Liver (tissue), 9 donors: ENCODE data around the gene CYP2E1. TPM values are rescaled to one million over a fixed set of nuclear protein-coding genes. Genes with fewer than 3 reads are reported as not detected.
"Not testable (repeated sequence)": the region's sequence is repeated elsewhere in the genome, so short reads cannot be mapped to it uniquely, and the experiment has no call there.

Experiments used
- DNase-seq: peaks from one replicate; pipeline ENCODE4 v3.0.0-alpha.2; 2017; ENCODE audit warnings: low spot score
- H3K27ac ChIP-seq, 2 donors: one replicate each; pipeline ENCODE4 v1.7.0; 2013; ENCODE audit warnings: inconsistent platforms in 2 of 2, low read length in 2 of 2, control low read depth in 1 of 2, low read depth in 1 of 2, mild to moderate bottlenecking in 1 of 2
- H3K27me3 ChIP-seq, 4 donors: one replicate each; pipeline versions ENCODE4 v1.6.1 to v1.7.0; 2013; ENCODE audit warnings: low read length in 3 of 4, inconsistent platforms in 1 of 4, mild to moderate bottlenecking in 1 of 4, moderate library complexity in 1 of 4; ENCODE audit not compliant: control insufficient read depth in 4 of 4, insufficient read depth in 4 of 4
- H3K36me3 ChIP-seq, 4 donors: one replicate each; pipeline versions ENCODE4 v1.6.1 to v1.7.0; 2013; ENCODE audit warnings: low read length in 3 of 4, mild to moderate bottlenecking in 3 of 4, low read depth in 1 of 4, moderate library complexity in 1 of 4; ENCODE audit not compliant: control insufficient read depth in 4 of 4, insufficient read depth in 3 of 4
- H3K4me1 ChIP-seq, 4 donors: one replicate each; pipeline versions ENCODE4 v1.6.1 to v1.7.0; 2013; ENCODE audit warnings: low read length in 3 of 4, mild to moderate bottlenecking in 3 of 4, moderate library complexity in 1 of 4; ENCODE audit not compliant: control insufficient read depth in 4 of 4, insufficient read depth in 4 of 4
- H3K4me3 ChIP-seq, 3 donors: one replicate each; pipeline versions ENCODE4 v1.6.1 to v1.7.0; 2013; ENCODE audit warnings: low read length in 3 of 3, control low read depth in 1 of 3, low read depth in 1 of 3, mild to moderate bottlenecking in 1 of 3
- H3K9ac ChIP-seq, 2 donors: one replicate each; pipeline ENCODE4 v1.7.0; 2013; ENCODE audit warnings: low read length in 2 of 2, mild to moderate bottlenecking in 2 of 2, moderate library complexity in 2 of 2, control low read depth in 1 of 2, low read depth in 1 of 2
- H3K9me3 ChIP-seq, 4 donors: one replicate each; pipeline versions ENCODE4 v1.6.1 to v1.7.0; 2013; ENCODE audit warnings: low read length in 3 of 4; ENCODE audit not compliant: control insufficient read depth in 4 of 4
- ATF3 ChIP-seq: IDR thresholded peaks from 2 replicates; pipeline ENCODE4 v1.6.1; 2016; ENCODE audit warnings: antibody characterized with exemption
- FOXA1 ChIP-seq: IDR thresholded peaks from 2 replicates; pipeline ENCODE4 v1.6.1; 2016; ENCODE audit warnings: antibody characterized with exemption
- FOXA2 ChIP-seq: IDR thresholded peaks from 2 replicates; pipeline ENCODE4 v1.6.1; 2016; ENCODE audit warnings: antibody characterized with exemption
- GABPA ChIP-seq, 2 donors: IDR thresholded peaks in 1 of 2; conservative IDR thresholded peaks in 1 of 2; 2 replicates each; pipeline ENCODE4 v1.6.1; 2016; ENCODE audit warnings: antibody characterized with exemption in 2 of 2, mild to moderate bottlenecking in 1 of 2, moderate library complexity in 1 of 2
- HNF4G ChIP-seq: IDR thresholded peaks from 2 replicates; pipeline ENCODE4 v1.6.1; 2016; ENCODE audit warnings: antibody characterized with exemption
- JUND ChIP-seq, 2 donors: IDR thresholded peaks; 2 replicates each; pipeline ENCODE4 v1.6.1; 2016; ENCODE audit warnings: antibody characterized with exemption in 2 of 2
- MAX ChIP-seq: IDR thresholded peaks from 2 replicates; pipeline ENCODE4 v1.6.1; 2016; ENCODE audit warnings: antibody characterized with exemption
- REST ChIP-seq: IDR thresholded peaks from 2 replicates; pipeline ENCODE4 v1.6.1; 2016; ENCODE audit warnings: antibody characterized with exemption, mild to moderate bottlenecking
- RXRA ChIP-seq, 2 donors: IDR thresholded peaks; 2 replicates each; pipeline ENCODE4 v1.6.1; 2017 to 2018; ENCODE audit warnings: antibody characterized with exemption in 2 of 2, mild to moderate bottlenecking in 1 of 2
- SP1 ChIP-seq: IDR thresholded peaks from 2 replicates; pipeline ENCODE4 v1.6.1; 2018; ENCODE audit warnings: antibody characterized with exemption, mild to moderate bottlenecking
- TAF1 ChIP-seq: conservative IDR thresholded peaks from 2 replicates; pipeline ENCODE4 v1.6.1; 2016; ENCODE audit warnings: antibody characterized with exemption, mild to moderate bottlenecking
- YY1 ChIP-seq: IDR thresholded peaks from 2 replicates; pipeline ENCODE4 v1.6.1; 2016; ENCODE audit warnings: antibody characterized with exemption, mild to moderate bottlenecking
- ZBTB33 ChIP-seq: IDR thresholded peaks from 2 replicates; pipeline ENCODE4 v1.6.1; 2016; ENCODE audit warnings: antibody characterized with exemption
- WGBS: extraction: QIAGEN DNeasy Blood & Tissue Kit; methylation state at CpG from one replicate; pipeline ENCODE4 v1.1.7; 2013; 5-methylcytosine and 5-hydroxymethylcytosine counted together
- polyA plus RNA-seq, 2 donors: library from polyadenylated mRNA; stranded (reverse) in 1 of 2; unstranded in 1 of 2; fragments of 200-250 nt in 1 of 2; fragments of >200 nt in 1 of 2; fragmentation: Nextera tagmentation in 1 of 2; extraction: Ambion mirVana in 1 of 2; gene quantifications; one replicate each; pipeline versions ENCODE4 v1.2.1 to v1.2.3, GENCODE V29; 2013 to 2015
- total RNA-seq, 2 donors: library from RNA; depleted of rRNA; stranded (reverse); fragments of >200 nt; gene quantifications; one replicate each; pipeline ENCODE4 v1.2.3, GENCODE V29; 2014
- donor health status: healthy.
- donor health status: healthy.
- donor health status: healthy.
- donor health status: healthy.
- donor health status: healthy.

Gene CYP2E1
- total and polyA plus RNA-seq, 4 donors = 0.93 to 5,149 (median 3,213) TPM

- H3K27ac ChIP-seq = no peak overlapping the region
- no peaks in the 10 kb centered on the region for H3K36me3 ChIP-seq
- no peak overlapping the region for H3K9ac ChIP-seq
- WGBS = 91% methylated on average over 29 of the region's 29 CpGs
- H3K4me1 ChIP-seq = no peaks in the 10 kb centered on the region
- TF ChIP-seq RXRA (IDR thresholded peaks at IDR 0.05) (no peak), SP1 (no peak), JUND (IDR thresholded peaks at IDR 0.05) (no peak), REST (no peak), YY1 (no peak)
- peaks cover 0 to 5% (median 0%) of the 10 kb centered on the region in 4 donors for H3K9me3 ChIP-seq
- DNase-seq = no peak
- H3K27me3 ChIP-seq = peaks cover 0 to 4% (median 0%) of the 10 kb centered on the region in 4 donors
- H3K4me3 ChIP-seq = no peak overlapping the region
Measured at GRCh38 chr10:133567609-133568286, 40.6 kb downstream of the CYP2E1 start.

GRCh38 chr10:133568287-133568614 lies 41.1 kb downstream of the CYP2E1 start:
- Histone ChIP-seq H3K9ac (no peak overlapping the region), H3K4me3 (no peak overlapping the region), H3K9me3 (peaks cover 0 to 5% (median 0%) of the 10 kb centered on the region in 4 donors), H3K27me3 (peaks cover 0 to 4% (median 0%) of the 10 kb centered on the region in 4 donors), H3K36me3 (no peaks in the 10 kb centered on the region), H3K4me1 (no peaks in the 10 kb centered on the region), H3K27ac (no peak overlapping the region)
- no peak for DNase-seq
- WGBS = 90% methylated on average over 22 of the region's 22 CpGs
- TF ChIP-seq ZBTB33 = no peak
- TF ChIP-seq YY1 = no peak
- no peak for TF ChIP-seq REST
- TF ChIP-seq FOXA2 = no peak
- TF ChIP-seq RXRA (IDR thresholded peaks at IDR 0.05) = no peak
- TF ChIP-seq JUND (IDR thresholded peaks at IDR 0.05) = no peak
- TF ChIP-seq HNF4G = no peak
- no peak for TF ChIP-seq ATF3
- no peak for TF ChIP-seq FOXA1
- TF ChIP-seq TAF1 = no peak
- no peak for TF ChIP-seq SP1
- no peak for TF ChIP-seq GABPA (IDR thresholded peaks at IDR 0.05 in 1 of 2, conservative IDR thresholded peaks at IDR 0.05 in 1 of 2)
- no peak for TF ChIP-seq MAX

- not testable (repeated sequence) for H3K9ac ChIP-seq, H3K36me3 ChIP-seq, H3K27ac ChIP-seq, H3K4me1 ChIP-seq, H3K4me3 ChIP-seq, DNase-seq, H3K9me3 ChIP-seq, H3K27me3 ChIP-seq
- WGBS = 34% methylated on average over 15 of the region's 80 CpGs
Measured at GRCh38 chr10:133568831-133569527, 41.8 kb downstream of the CYP2E1 start.

GRCh38 chr10:133569801-133570200 lies 42.6 kb downstream of the CYP2E1 start:
- H3K4me1 ChIP-seq, DNase-seq, H3K4me3 ChIP-seq, H3K9me3 ChIP-seq, H3K27ac ChIP-seq, H3K36me3 ChIP-seq, H3K27me3 ChIP-seq, H3K9ac ChIP-seq: not testable (repeated sequence)
- WGBS = 56% methylated on average over 17 of the region's 21 CpGs
